NCI-H1048 (cell line): ENCODE results near the gene WBP4.
"Not testable (repeated sequence)": the region's sequence is repeated elsewhere in the genome, so short reads cannot be mapped to it uniquely, and the experiment has no call there.

Experiments
- DNase-seq: peaks from one replicate; lab custom pipeline; 2025; lab: John Stamatoyannopoulos, UW

The WBP4 gene

GRCh38 chr13:41079725-41080124, 18.4 kb downstream of the WBP4 start:
- no peak for DNase-seq

GRCh38 chr13:41085961-41086585, 24.8 kb downstream of the WBP4 start:
- no peak for DNase-seq

GRCh38 chr13:41095681-41096080, 34.4 kb downstream of the WBP4 start:
- DNase-seq = not testable (repeated sequence)

GRCh38 chr13:41098761-41099160, 37.5 kb downstream of the WBP4 start:
- DNase-seq = no peak

- no peak for DNase-seq
Measured at GRCh38 chr13:41099986-41100385, 38.7 kb downstream of the WBP4 start.

GRCh38 chr13:41107104-41107571, 45.8 kb downstream of the WBP4 start:
- DNase-seq = no peak

- no peak for DNase-seq
Measured at GRCh38 chr13:41107584-41108014, 46.3 kb downstream of the WBP4 start.

- DNase-seq = no peak
Measured at GRCh38 chr13:41111454-41111853, 50.1 kb downstream of the WBP4 start.

GRCh38 chr13:41117869-41118268, 56.6 kb downstream of the WBP4 start:
- no peak for DNase-seq

GRCh38 chr13:41122838-41123237, 61.5 kb downstream of the WBP4 start:
- DNase-seq = no peak

- DNase-seq = no peak
Measured at GRCh38 chr13:41127701-41128100, 66.4 kb downstream of the WBP4 start.

- no peak for DNase-seq
Measured at GRCh38 chr13:41130356-41130755, 69.0 kb downstream of the WBP4 start.

- not testable (repeated sequence) for DNase-seq
Measured at GRCh38 chr13:41131189-41131588, 69.9 kb downstream of the WBP4 start.

- not testable (repeated sequence) for DNase-seq
Measured at GRCh38 chr13:41131660-41132511, 70.6 kb downstream of the WBP4 start.

GRCh38 chr13:41132512-41133152, 71.3 kb downstream of the WBP4 start, which contains the start of gene KBTBD6:
Gene KBTBD6 (minus strand): TSS chr13:41132802. CDS start chr13:41132511, 291 bp downstream.
- DNase-seq = peak; percentile 77
